HS-5 (cell line): ENCODE measurements around the gene TCP11L1.
"Not testable (repeated sequence)": the region's sequence is repeated elsewhere in the genome, so short reads cannot be mapped to it uniquely, and the experiment has no call there.

Source experiments
- DNase-seq: peaks from one replicate; pipeline ENCODE4 v3.0.0-alpha.2; 2012; ENCODE audit warnings: low read depth

The TCP11L1 gene

GRCh38 chr11:33067294-33067693, 27.9 kb downstream of the TCP11L1 start:
- DNase-seq: no peak

- DNase-seq: no peak
Measured at GRCh38 chr11:33068611-33069340, 29.4 kb downstream of the TCP11L1 start.

DNA sequence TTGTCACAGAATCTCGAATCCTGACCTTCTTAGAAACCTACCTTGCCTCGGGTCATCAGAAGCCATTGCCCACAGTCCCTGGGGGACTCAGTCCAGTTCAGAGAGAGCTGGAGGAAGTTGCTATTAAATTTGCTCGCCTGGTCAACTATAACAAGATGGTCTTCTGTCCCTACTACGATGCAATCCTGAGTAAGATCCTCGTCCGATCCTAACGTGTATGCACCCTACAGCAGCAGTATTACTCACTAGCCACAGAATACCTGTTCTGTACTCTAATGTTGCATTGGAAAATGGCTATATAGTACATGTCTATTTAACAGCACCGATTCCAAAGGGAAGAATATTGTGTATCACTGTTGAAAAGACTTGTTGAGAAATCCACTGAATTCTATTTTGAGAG, 33.1 kb downstream of the TCP11L1 start:
- no peak for DNase-seq

- DNase-seq: no peak
Measured at GRCh38 chr11:33083918-33084317, 44.5 kb downstream of the TCP11L1 start.

GRCh38 chr11:33086017-33086416, 46.6 kb downstream of the TCP11L1 start:
- DNase-seq: no peak

GRCh38 chr11:33089776-33090175, 50.4 kb downstream of the TCP11L1 start:
- no peak for DNase-seq

DNA sequence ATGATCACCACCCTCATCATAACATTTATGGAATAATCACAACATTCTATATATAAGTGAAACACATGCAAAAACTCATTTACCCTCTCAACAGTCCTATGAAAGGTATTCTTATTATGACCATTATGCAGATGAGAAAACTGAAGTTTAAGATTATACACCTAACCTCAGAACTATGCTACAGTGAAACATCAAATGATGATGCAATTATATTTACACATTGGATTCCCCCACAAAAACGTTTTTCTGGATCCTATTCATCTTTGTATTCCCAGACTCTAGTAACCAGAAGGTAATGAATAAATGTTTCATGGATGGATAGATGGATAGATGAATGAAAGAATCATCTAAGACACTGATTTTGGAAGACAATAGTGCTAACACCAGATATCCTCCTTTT, 54.8 kb downstream of the TCP11L1 start:
- no peak for DNase-seq

- no peak for DNase-seq
Measured at GRCh38 chr11:33103836-33104235, 64.5 kb downstream of the TCP11L1 start.

DNA sequence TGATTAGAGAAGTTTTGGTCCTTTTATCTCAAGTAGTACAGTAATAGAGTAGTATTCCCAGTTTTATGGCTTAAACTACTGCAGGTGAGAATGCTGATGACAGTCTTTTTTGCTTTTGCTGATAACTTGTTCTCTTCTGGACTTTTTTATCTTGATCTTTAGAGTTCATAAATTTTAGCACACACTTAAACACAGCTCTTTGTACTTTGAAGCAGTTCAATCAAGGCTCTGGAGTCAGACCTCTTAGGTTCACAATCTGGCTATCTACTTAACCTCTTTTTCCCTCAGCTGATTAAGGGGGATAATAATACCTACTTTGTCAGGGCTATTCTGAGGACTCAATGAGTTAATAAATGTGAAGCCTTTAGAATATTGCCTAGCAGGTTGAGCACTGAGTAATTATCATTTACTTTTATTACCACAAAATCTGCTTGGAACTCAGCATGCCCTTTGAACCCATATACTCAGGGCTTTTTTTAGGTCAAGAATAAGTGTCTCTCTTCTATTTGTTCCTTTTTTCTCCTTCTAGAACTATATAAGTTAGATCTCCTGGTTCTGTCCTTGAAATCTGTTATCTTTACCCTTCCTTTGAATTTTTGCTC, 70.0 kb downstream of the TCP11L1 start:
- no peak for DNase-seq

DNA sequence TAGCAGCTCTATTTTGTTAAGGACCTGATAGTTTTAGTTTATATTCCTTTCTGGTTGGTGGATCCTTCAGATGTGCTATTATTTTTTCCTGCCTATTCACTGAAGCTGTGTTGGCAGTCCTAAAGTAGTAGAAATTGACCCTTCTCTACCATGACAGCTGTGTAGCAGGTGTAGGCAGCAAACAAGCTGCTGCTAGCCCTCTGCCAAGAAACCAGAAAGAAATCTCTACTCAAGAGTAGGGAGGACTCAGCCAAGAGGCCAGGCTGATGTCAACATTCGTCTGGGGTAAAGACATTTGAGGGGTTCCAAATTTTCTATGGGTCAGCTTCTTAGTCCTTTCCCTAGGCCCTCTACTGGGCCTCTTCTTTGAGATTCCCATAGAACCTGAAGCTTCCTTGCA, 70.7 kb downstream of the TCP11L1 start:
- DNase-seq: no peak

- no peak for DNase-seq
Measured at GRCh38 chr11:33116535-33116934, 77.2 kb downstream of the TCP11L1 start.

DNA sequence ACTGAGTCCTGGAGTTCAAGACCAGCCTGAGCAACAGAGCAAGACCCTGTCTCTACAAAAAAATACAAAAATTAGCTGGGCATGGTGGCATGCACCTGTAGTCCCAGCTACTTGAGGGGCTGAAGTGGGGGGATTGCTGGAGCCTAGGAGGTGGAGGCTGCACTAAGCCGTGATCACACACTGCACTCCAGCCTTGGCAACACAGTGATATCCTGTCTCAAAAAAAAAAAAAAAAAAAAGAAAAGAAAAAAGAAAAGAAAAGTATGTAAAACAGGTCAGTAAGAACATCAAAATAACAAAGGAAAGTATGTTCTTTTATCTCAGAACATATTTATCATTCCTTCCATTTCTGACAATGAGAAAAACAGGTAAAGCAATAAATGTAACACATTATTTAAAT, 83.3 kb downstream of the TCP11L1 start:
- not testable (repeated sequence) for DNase-seq
